Measurements from ENCODE around the gene HEMGN.
"Not testable (repeated sequence)": the region's sequence is repeated elsewhere in the genome, so short reads cannot be mapped to it uniquely, and the experiment has no call there.

HEMGN gene

GRCh38 chr9:97979788-97980478, 42.0 kb upstream of the HEMGN start:
- peaks cover 25% of the 10 kb centered on the region for H3K4me1 ChIP-seq (ENCODE audit: insufficient read depth, low read length)
- no peak overlapping the region for H3K9ac ChIP-seq (ENCODE audit: low read length)
- no peak overlapping the region for H3K27ac ChIP-seq (ENCODE audit: low read depth, low read length)
- no peaks in the 10 kb centered on the region for H3K27me3 ChIP-seq (ENCODE audit: control insufficient read depth in 1 of 2, insufficient read depth in 2 of 2, low read length in 2 of 2)
- no peaks in the 10 kb centered on the region for H3K9me3 ChIP-seq (ENCODE audit: low read length)
- no peaks in the 10 kb centered on the region for H3K36me3 ChIP-seq (ENCODE audit: insufficient read depth, low read length)
- no peak overlapping the region for H3K4me3 ChIP-seq (ENCODE audit: low read depth in 1 of 2, low read length in 2 of 2)

GRCh38 chr9:97978371-97979130, 40.6 kb upstream of the HEMGN start:
- H3K9ac ChIP-seq (ENCODE audit: low read length) = no peak overlapping the region
- no peaks in the 10 kb centered on the region for H3K27me3 ChIP-seq (ENCODE audit: control insufficient read depth in 1 of 2, insufficient read depth in 2 of 2, low read length in 2 of 2)
- H3K36me3 ChIP-seq (ENCODE audit: insufficient read depth, low read length) = no peaks in the 10 kb centered on the region
- H3K4me1 ChIP-seq (ENCODE audit: insufficient read depth, low read length) = peaks cover 24% of the 10 kb centered on the region
- no peak overlapping the region for H3K27ac ChIP-seq (ENCODE audit: low read depth, low read length)
- H3K4me3 ChIP-seq (ENCODE audit: low read depth in 1 of 2, low read length in 2 of 2) = no peak overlapping the region
- H3K9me3 ChIP-seq (ENCODE audit: low read length) = no peaks in the 10 kb centered on the region

- not testable (repeated sequence) for H3K27me3 ChIP-seq (ENCODE audit: control insufficient read depth in 1 of 2, insufficient read depth in 2 of 2, low read length in 2 of 2); H3K4me3 ChIP-seq (ENCODE audit: low read depth in 1 of 2, low read length in 2 of 2); H3K36me3 ChIP-seq (ENCODE audit: insufficient read depth, low read length); H3K9me3 ChIP-seq (ENCODE audit: low read length); H3K9ac ChIP-seq (ENCODE audit: low read length); H3K27ac ChIP-seq (ENCODE audit: low read depth, low read length)
- H3K4me1 ChIP-seq (ENCODE audit: insufficient read depth, low read length) = peaks cover 17% of the 10 kb centered on the region
Measured at GRCh38 chr9:97976633-97977032, 38.7 kb upstream of the HEMGN start.

- Histone ChIP-seq H3K36me3 (ENCODE audit: insufficient read depth, low read length) (no peaks in the 10 kb centered on the region), H3K9ac (ENCODE audit: low read length) (no peak overlapping the region), H3K27me3 (ENCODE audit: control insufficient read depth in 1 of 2, insufficient read depth in 2 of 2, low read length in 2 of 2) (no peaks in the 10 kb centered on the region), H3K4me3 (ENCODE audit: low read depth in 1 of 2, low read length in 2 of 2) (no peak overlapping the region), H3K4me1 (ENCODE audit: insufficient read depth, low read length) (peaks cover 9% of the 10 kb centered on the region), H3K9me3 (ENCODE audit: low read length) (no peaks in the 10 kb centered on the region), H3K27ac (ENCODE audit: low read depth, low read length) (no peak overlapping the region)
Measured at GRCh38 chr9:97975376-97975775, 37.4 kb upstream of the HEMGN start.

- H3K36me3 ChIP-seq (ENCODE audit: insufficient read depth, low read length) = no peaks in the 10 kb centered on the region
- H3K4me1 ChIP-seq (ENCODE audit: insufficient read depth, low read length) = no peaks in the 10 kb centered on the region
- no peaks in the 10 kb centered on the region for H3K27me3 ChIP-seq (ENCODE audit: control insufficient read depth in 1 of 2, insufficient read depth in 2 of 2, low read length in 2 of 2)
- no peak overlapping the region for H3K4me3 ChIP-seq (ENCODE audit: low read depth in 1 of 2, low read length in 2 of 2)
- H3K27ac ChIP-seq (ENCODE audit: low read depth, low read length) = no peak overlapping the region
- H3K9ac ChIP-seq (ENCODE audit: low read length) = no peak overlapping the region
- no peaks in the 10 kb centered on the region for H3K9me3 ChIP-seq (ENCODE audit: low read length)
Measured at GRCh38 chr9:97972753-97973152, 34.8 kb upstream of the HEMGN start.

- Histone ChIP-seq H3K9me3 (ENCODE audit: low read length) (no peaks in the 10 kb centered on the region), H3K27ac (ENCODE audit: low read depth, low read length) (no peak overlapping the region), H3K36me3 (ENCODE audit: insufficient read depth, low read length) (no peaks in the 10 kb centered on the region), H3K27me3 (ENCODE audit: control insufficient read depth in 1 of 2, insufficient read depth in 2 of 2, low read length in 2 of 2) (no peaks in the 10 kb centered on the region), H3K9ac (ENCODE audit: low read length) (no peak overlapping the region), H3K4me1 (ENCODE audit: insufficient read depth, low read length) (no peaks in the 10 kb centered on the region), H3K4me3 (ENCODE audit: low read depth in 1 of 2, low read length in 2 of 2) (no peak overlapping the region)
Measured at GRCh38 chr9:97970165-97970564, 32.2 kb upstream of the HEMGN start.

- H3K4me3 ChIP-seq (ENCODE audit: low read depth in 1 of 2, low read length in 2 of 2) = no peak overlapping the region
- H3K27me3 ChIP-seq (ENCODE audit: control insufficient read depth in 1 of 2, insufficient read depth in 2 of 2, low read length in 2 of 2) = no peaks in the 10 kb centered on the region
- H3K9me3 ChIP-seq (ENCODE audit: low read length) = no peaks in the 10 kb centered on the region
- no peaks in the 10 kb centered on the region for H3K36me3 ChIP-seq (ENCODE audit: insufficient read depth, low read length)
- no peak overlapping the region for H3K9ac ChIP-seq (ENCODE audit: low read length)
- no peak overlapping the region for H3K27ac ChIP-seq (ENCODE audit: low read depth, low read length)
- H3K4me1 ChIP-seq (ENCODE audit: insufficient read depth, low read length) = no peaks in the 10 kb centered on the region
Measured at GRCh38 chr9:97969014-97969413, 31.0 kb upstream of the HEMGN start.

- no peak overlapping the region for H3K27ac ChIP-seq (ENCODE audit: low read depth, low read length)
- no peak overlapping the region for H3K9ac ChIP-seq (ENCODE audit: low read length)
- H3K36me3 ChIP-seq (ENCODE audit: insufficient read depth, low read length) = no peaks in the 10 kb centered on the region
- no peaks in the 10 kb centered on the region for H3K4me1 ChIP-seq (ENCODE audit: insufficient read depth, low read length)
- H3K9me3 ChIP-seq (ENCODE audit: low read length) = no peaks in the 10 kb centered on the region
- H3K4me3 ChIP-seq (ENCODE audit: low read depth in 1 of 2, low read length in 2 of 2) = no peak overlapping the region
- no peaks in the 10 kb centered on the region for H3K27me3 ChIP-seq (ENCODE audit: control insufficient read depth in 1 of 2, insufficient read depth in 2 of 2, low read length in 2 of 2)
Measured at GRCh38 chr9:97966493-97966892, 28.5 kb upstream of the HEMGN start.

GRCh38 chr9:97964901-97965300, 26.9 kb upstream of the HEMGN start:
- Histone ChIP-seq H3K27ac (ENCODE audit: low read depth, low read length) (no peak overlapping the region), H3K4me3 (ENCODE audit: low read depth in 1 of 2, low read length in 2 of 2) (no peak overlapping the region), H3K9me3 (ENCODE audit: low read length) (no peaks in the 10 kb centered on the region), H3K4me1 (ENCODE audit: insufficient read depth, low read length) (no peaks in the 10 kb centered on the region), H3K36me3 (ENCODE audit: insufficient read depth, low read length) (no peaks in the 10 kb centered on the region), H3K9ac (ENCODE audit: low read length) (no peak overlapping the region), H3K27me3 (ENCODE audit: control insufficient read depth in 1 of 2, insufficient read depth in 2 of 2, low read length in 2 of 2) (no peaks in the 10 kb centered on the region)

- Histone ChIP-seq H3K27ac (ENCODE audit: low read depth, low read length) (no peak overlapping the region), H3K9me3 (ENCODE audit: low read length) (no peaks in the 10 kb centered on the region), H3K36me3 (ENCODE audit: insufficient read depth, low read length) (no peaks in the 10 kb centered on the region), H3K27me3 (ENCODE audit: control insufficient read depth in 1 of 2, insufficient read depth in 2 of 2, low read length in 2 of 2) (no peaks in the 10 kb centered on the region), H3K9ac (ENCODE audit: low read length) (no peak overlapping the region), H3K4me3 (ENCODE audit: low read depth in 1 of 2, low read length in 2 of 2) (no peak overlapping the region), H3K4me1 (ENCODE audit: insufficient read depth, low read length) (peaks cover 7% of the 10 kb centered on the region)
Measured at GRCh38 chr9:97963232-97963631, 25.3 kb upstream of the HEMGN start.

GRCh38 chr9:97962575-97962974, 24.6 kb upstream of the HEMGN start:
- Histone ChIP-seq H3K36me3 (ENCODE audit: insufficient read depth, low read length) (no peaks in the 10 kb centered on the region), H3K27me3 (ENCODE audit: control insufficient read depth in 1 of 2, insufficient read depth in 2 of 2, low read length in 2 of 2) (no peaks in the 10 kb centered on the region), H3K27ac (ENCODE audit: low read depth, low read length) (no peak overlapping the region)

GRCh38 chr9:97962136-97962535, 24.2 kb upstream of the HEMGN start:
- Histone ChIP-seq H3K9ac (ENCODE audit: low read length) (no peak overlapping the region), H3K4me3 (ENCODE audit: low read depth in 1 of 2, low read length in 2 of 2) (no peak overlapping the region), H3K36me3 (ENCODE audit: insufficient read depth, low read length) (no peaks in the 10 kb centered on the region), H3K27ac (ENCODE audit: low read depth, low read length) (no peak overlapping the region), H3K4me1 (ENCODE audit: insufficient read depth, low read length) (peaks cover 7% of the 10 kb centered on the region), H3K27me3 (ENCODE audit: control insufficient read depth in 1 of 2, insufficient read depth in 2 of 2, low read length in 2 of 2) (no peaks in the 10 kb centered on the region), H3K9me3 (ENCODE audit: low read length) (no peaks in the 10 kb centered on the region)

More at GRCh38 chr9:97962575-97962974, 24.6 kb upstream of the HEMGN start:
- H3K9me3 ChIP-seq (ENCODE audit: low read length) = no peaks in the 10 kb centered on the region
- H3K9ac ChIP-seq (ENCODE audit: low read length) = no peak overlapping the region
- no peak overlapping the region for H3K4me3 ChIP-seq (ENCODE audit: low read depth in 1 of 2, low read length in 2 of 2)
- peaks cover 7% of the 10 kb centered on the region for H3K4me1 ChIP-seq (ENCODE audit: insufficient read depth, low read length)

Data from muscle layer of colon (tissue), 2 donors.